Smooth muscle cell (in vitro differentiated cells): Measurements from ENCODE around the gene DTWD1. TPM values are rescaled to one million over a fixed set of nuclear protein-coding genes. Genes with fewer than 3 reads are reported as not detected.

Experiments
- DNase-seq: peaks from one replicate; lab custom pipeline; 2025; ENCODE audit not compliant: unreplicated experiment; lab: John Stamatoyannopoulos, UW
- H2AFZ ChIP-seq: fragments of 200-600 bp; sonication (generic); 2 replicates; pipeline ENCODE4 v1.6.0; 2016; ENCODE audit warnings: antibody characterized with exemption, low read depth, mild to moderate bottlenecking
- H3F3A ChIP-seq: fragments of 200-600 bp; sonication (generic); 2 replicates; pipeline ENCODE4 v1.6.0; 2017; ENCODE audit warnings: antibody characterized with exemption, low read depth
- H3K27ac ChIP-seq: fragments of 200-600 bp; sonication (generic); 2 replicates; pipeline ENCODE4 v1.5.1; 2016; ENCODE audit warnings: low read depth, mild to moderate bottlenecking
- H3K27me3 ChIP-seq: fragments of 200-600 bp; sonication (generic); 2 replicates; pipeline ENCODE4 v1.6.1; 2016; ENCODE audit warnings: low read depth, mild to moderate bottlenecking
- H3K36me3 ChIP-seq: fragments of 200-600 bp; sonication (generic); 2 replicates; pipeline ENCODE4 v1.5.1; 2016; ENCODE audit warnings: low read depth
- H3K4me1 ChIP-seq: fragments of 200-600 bp; sonication (generic); 2 replicates; pipeline ENCODE4 v1.5.1; 2016; ENCODE audit warnings: low read depth
- H3K4me2 ChIP-seq: fragments of 200-600 bp; sonication (generic); 2 replicates; pipeline ENCODE4 v1.6.0; 2016; ENCODE audit warnings: mild to moderate bottlenecking
- H3K4me3 ChIP-seq: fragments of 200-600 bp; sonication (generic); 2 replicates; pipeline ENCODE4 v1.5.1; 2016; ENCODE audit warnings: mild to moderate bottlenecking
- H3K79me2 ChIP-seq: fragments of 200-600 bp; sonication (generic); 2 replicates; pipeline ENCODE4 v1.6.0; 2016; ENCODE audit warnings: low read depth, mild to moderate bottlenecking
- H3K9ac ChIP-seq: fragments of 200-600 bp; sonication (generic); 2 replicates; pipeline ENCODE4 v1.6.0; 2016; ENCODE audit warnings: low read depth
- H3K9me3 ChIP-seq: fragments of 200-600 bp; sonication (generic); replicated peaks from 2 replicates; pipeline ENCODE4 v1.5.1; 2016; ENCODE audit warnings: low read depth
- H4K20me1 ChIP-seq: fragments of 200-600 bp; sonication (generic); 2 replicates; pipeline ENCODE4 v1.6.0; 2016; ENCODE audit warnings: low read depth
- CTCF ChIP-seq: fragments of 200-600 bp; sonication (generic); IDR thresholded peaks from 2 replicates; pipeline ENCODE4 v1.5.1; 2017; ENCODE audit warnings: borderline replicate concordance, mild to moderate bottlenecking, antibody characterized with exemption; ENCODE audit not compliant: insufficient read depth, poor library complexity, severe bottlenecking
- WGBS: methylation state at CpG from one replicate; pipeline ENCODE4 v1.1.7; 2016; ENCODE audit warnings: low lambda C conversion rate; 5-methylcytosine and 5-hydroxymethylcytosine counted together
- polyA plus RNA-seq: library from polyadenylated mRNA; unstranded; fragments of >200 nt; fragmentation: Nextera tagmentation; extraction: Ambion mirVana; gene quantifications from 2 replicates; pipeline ENCODE4 v1.2.1, GENCODE V29; 2016
- total RNA-seq: library from RNA; depleted of rRNA; stranded (reverse); fragments of >200 nt; gene quantifications from 2 replicates; pipeline ENCODE4 v1.2.3, GENCODE V29; 2014

DTWD1 gene
- total and polyA plus RNA-seq, 2 experiments from 2014 or later, result 65.4 to 127 TPM

DNA sequence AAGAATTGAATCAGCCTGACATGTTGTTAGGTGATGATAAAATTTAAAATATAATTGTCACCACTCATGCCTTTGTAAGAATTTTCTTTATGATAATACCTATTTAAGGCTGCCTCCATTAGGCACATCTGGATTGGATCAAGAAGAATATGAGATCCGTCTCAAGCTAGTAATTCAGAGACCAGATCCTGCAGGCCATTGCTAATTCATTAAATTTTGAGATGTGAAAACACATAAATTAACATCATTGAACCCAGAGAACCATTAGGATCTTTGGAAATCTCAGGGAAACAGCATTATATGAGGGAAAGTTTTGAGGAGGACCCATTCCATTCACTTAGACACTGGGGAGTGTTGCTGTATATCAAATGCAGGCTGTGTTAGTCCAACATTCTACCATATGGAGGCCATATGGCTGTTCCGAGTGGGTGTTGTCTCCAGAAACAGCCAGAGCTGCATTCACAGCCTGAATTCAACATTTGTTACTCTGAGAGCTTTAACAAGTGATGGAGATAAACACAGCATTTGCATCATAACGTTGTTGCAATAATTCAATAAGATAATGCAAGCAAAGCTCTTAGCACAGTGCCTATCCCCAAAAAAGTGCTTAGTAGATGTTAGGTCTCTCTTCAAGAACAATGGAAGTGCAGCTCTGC, 67.4 kb downstream of the DTWD1 start:
- Histone ChIP-seq H3K4me2 (no peak overlapping the region), H3K27ac (no peak overlapping the region), H3K36me3 (no peaks in the 10 kb centered on the region), H3K9me3 (no peaks in the 10 kb centered on the region), H3K9ac (no peak overlapping the region), H3K27me3 (no peaks in the 10 kb centered on the region), H3K4me1 (no peaks in the 10 kb centered on the region), H3K79me2 (no peaks in the 10 kb centered on the region), H3F3A (no peaks in the 10 kb centered on the region), H2AFZ (no peak overlapping the region), H3K4me3 (no peak overlapping the region), H4K20me1 (no peaks in the 10 kb centered on the region)
- WGBS, result 53% methylated on average over 3 of the region's 3 CpGs
- TF ChIP-seq CTCF, result no peak
- DNase-seq, result no peak

DNA sequence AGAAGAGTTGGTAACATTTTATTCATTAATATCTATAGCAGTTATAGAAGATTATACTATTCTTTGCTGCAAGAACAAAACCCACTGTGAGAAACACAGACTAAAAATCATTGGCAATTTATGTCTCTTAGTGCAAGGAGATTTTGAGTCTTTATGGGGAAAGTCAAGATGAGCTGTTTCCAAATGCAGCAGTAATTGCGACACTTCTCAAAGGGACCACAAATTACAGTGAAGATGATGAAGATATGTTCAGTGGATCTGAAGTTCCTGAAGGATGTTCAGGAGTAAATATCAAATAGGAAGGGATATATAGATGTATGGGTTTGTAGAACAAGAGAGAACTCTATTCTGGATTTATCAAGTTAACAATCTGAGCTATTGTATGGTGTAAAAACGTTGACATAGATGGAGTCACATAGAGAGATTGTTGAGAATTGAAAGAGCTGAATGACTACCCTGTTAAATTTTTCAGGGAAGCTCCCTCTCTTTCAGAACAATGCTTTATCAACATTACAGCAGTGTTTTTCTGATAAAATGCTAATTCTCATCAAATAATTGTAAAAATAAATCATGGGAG, 71.8 kb downstream of the DTWD1 start:
- H3K4me3 ChIP-seq, result no peak overlapping the region
- no peaks in the 10 kb centered on the region for H3K4me1 ChIP-seq
- no peaks in the 10 kb centered on the region for H3K79me2 ChIP-seq
- no peak overlapping the region for H3K27ac ChIP-seq
- no peaks in the 10 kb centered on the region for H3F3A ChIP-seq
- DNase-seq, result no peak
- TF ChIP-seq CTCF, result no peak
- H4K20me1 ChIP-seq, result no peaks in the 10 kb centered on the region
- no peak overlapping the region for H3K4me2 ChIP-seq
- 85% methylated on average over 2 of the region's 2 CpGs for WGBS
- no peaks in the 10 kb centered on the region for H3K9me3 ChIP-seq
- H2AFZ ChIP-seq, result peak overlapping the region; percentile 37
- H3K36me3 ChIP-seq, result no peaks in the 10 kb centered on the region
- H3K9ac ChIP-seq, result no peak overlapping the region
- no peaks in the 10 kb centered on the region for H3K27me3 ChIP-seq

DNA sequence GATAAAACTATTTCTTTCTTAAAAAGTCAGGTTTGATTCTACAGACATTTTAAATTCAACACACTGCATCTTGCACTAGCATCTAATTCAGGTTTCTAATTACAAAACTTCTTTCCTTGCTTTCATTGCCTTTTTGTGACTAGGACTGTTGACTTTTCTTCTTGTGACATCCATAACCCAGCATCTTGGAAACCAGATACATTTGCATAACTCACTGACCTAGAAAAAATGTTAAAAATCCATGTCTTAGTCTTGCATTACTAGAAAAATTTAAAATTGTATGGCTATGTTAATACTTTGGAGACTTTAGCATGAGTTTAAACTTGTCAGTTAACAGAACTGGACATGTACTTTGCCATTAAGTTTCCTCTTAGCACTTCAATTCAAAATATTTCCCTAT, 72.7 kb downstream of the DTWD1 start:
- no peak for TF ChIP-seq CTCF
- no peaks in the 10 kb centered on the region for H3K4me1 ChIP-seq
- no peaks in the 10 kb centered on the region for H3K9me3 ChIP-seq
- H3K27ac ChIP-seq, result no peak overlapping the region
- H2AFZ ChIP-seq, result peak overlapping the region; percentile 37
- no peaks in the 10 kb centered on the region for H3F3A ChIP-seq
- DNase-seq, result no peak
- H3K36me3 ChIP-seq, result no peaks in the 10 kb centered on the region
- no peak overlapping the region for H3K4me3 ChIP-seq
- no peak overlapping the region for H3K9ac ChIP-seq
- H4K20me1 ChIP-seq, result no peaks in the 10 kb centered on the region
- no peak overlapping the region for H3K4me2 ChIP-seq
- no peaks in the 10 kb centered on the region for H3K27me3 ChIP-seq
- H3K79me2 ChIP-seq, result no peaks in the 10 kb centered on the region

GRCh38 chr15:49696433-49696832, 75.6 kb downstream of the DTWD1 start:
- Histone ChIP-seq H4K20me1 (no peaks in the 10 kb centered on the region), H3K9me3 (no peaks in the 10 kb centered on the region), H3K9ac (no peak overlapping the region), H3K4me1 (no peaks in the 10 kb centered on the region), H3K27me3 (no peaks in the 10 kb centered on the region), H3K4me3 (no peak overlapping the region), H3K4me2 (no peak overlapping the region), H3K36me3 (no peaks in the 10 kb centered on the region), H2AFZ (no peak overlapping the region), H3F3A (no peaks in the 10 kb centered on the region), H3K79me2 (no peaks in the 10 kb centered on the region), H3K27ac (peak overlapping the region; percentile 14)
- no peak for DNase-seq
- no peak for TF ChIP-seq CTCF
- whole genome bisulfite sequencing, result 76% methylated on average over 2 of the region's 2 CpGs
